Measurements from ENCODE around the gene NEXN.

GRCh38 chr1:77983997-77984355, 95.6 kb downstream of the NEXN start:
- TF ChIP-seq, protein P1, sequence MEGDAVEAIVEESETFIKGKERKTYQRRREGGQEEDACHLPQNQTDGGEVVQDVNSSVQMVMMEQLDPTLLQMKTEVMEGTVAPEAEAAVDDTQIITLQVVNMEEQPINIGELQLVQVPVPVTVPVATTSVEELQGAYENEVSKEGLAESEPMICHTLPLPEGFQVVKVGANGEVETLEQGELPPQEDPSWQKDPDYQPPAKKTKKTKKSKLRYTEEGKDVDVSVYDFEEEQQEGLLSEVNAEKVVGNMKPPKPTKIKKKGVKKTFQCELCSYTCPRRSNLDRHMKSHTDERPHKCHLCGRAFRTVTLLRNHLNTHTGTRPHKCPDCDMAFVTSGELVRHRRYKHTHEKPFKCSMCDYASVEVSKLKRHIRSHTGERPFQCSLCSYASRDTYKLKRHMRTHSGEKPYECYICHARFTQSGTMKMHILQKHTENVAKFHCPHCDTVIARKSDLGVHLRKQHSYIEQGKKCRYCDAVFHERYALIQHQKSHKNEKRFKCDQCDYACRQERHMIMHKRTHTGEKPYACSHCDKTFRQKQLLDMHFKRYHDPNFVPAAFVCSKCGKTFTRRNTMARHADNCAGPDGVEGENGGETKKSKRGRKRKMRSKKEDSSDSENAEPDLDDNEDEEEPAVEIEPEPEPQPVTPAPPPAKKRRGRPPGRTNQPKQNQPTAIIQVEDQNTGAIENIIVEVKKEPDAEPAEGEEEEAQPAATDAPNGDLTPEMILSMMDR (IDR thresholded peaks at IDR 0.05) = no peak
- no peak for TF ChIP-seq ZFX (IDR thresholded peaks at IDR 0.05; ENCODE audit: borderline replicate concordance)
